ENCODE data around the gene MYDGF.
"Not testable (repeated sequence)": the region's sequence is repeated elsewhere in the genome, so short reads cannot be mapped to it uniquely, and the experiment has no call there.

MYDGF gene

DNA sequence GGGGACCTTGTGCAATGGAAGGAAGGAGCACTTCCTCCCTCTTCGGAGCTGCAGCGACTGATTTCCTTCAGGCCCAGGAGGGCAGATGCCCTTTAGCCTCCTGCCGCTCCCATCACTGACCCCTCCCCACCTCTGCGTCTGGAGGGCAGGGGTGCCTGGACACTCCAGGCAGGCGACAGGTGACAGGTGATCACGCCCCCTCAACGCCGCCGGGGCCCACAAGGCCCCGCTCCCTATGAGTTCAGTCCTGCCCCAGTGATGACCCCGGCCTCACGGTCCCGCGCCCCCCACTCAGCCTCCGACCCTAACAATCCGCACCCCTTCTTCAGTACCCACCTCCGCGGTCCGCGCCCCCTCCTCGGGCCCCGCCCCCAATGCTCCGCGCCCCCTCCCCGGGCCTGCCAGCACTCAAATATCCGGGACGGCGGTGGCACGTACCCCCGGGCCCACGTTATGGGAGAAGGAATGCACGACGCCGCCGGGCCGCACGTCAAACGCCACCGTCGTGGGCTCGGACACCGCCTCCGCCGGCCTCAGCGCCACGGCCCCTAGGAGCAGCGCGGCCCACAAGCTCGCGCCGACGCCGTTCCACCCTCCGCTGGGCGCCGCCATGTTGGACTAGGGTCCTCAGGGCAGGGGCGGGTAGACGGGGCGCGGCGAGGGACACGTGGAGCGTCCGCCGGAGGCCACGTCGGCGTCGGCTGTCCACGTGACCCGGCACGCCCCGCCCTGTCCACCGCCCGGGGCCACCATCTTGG is at the start of gene MYDGF:
Gene MYDGF (minus strand): TSS at position 620 of the 758 bp plus-strand sequence. CDS start 8 bp downstream, at position 612.
- DNase-seq, result peak; percentile 92 to 94

DNA sequence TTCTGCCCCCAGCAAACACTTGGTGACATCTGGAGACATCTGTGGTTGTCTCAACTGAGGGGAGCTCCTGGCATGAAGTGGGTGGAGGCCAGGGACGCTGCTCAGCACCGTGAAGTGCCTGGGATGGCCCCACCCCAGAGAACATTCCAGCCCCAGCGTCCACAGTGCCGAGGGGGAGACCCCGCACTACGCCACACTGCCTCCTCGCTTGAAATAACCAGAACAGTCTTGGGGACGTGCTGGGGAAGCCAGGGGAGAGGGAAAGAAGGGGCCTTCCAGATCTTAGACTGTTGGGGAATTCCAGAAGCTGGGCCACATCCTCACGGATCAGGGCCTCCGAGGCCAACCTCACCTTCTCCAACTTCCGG is 49.3 kb upstream of the MYDGF start:
- DNase-seq, result no peak

DNA sequence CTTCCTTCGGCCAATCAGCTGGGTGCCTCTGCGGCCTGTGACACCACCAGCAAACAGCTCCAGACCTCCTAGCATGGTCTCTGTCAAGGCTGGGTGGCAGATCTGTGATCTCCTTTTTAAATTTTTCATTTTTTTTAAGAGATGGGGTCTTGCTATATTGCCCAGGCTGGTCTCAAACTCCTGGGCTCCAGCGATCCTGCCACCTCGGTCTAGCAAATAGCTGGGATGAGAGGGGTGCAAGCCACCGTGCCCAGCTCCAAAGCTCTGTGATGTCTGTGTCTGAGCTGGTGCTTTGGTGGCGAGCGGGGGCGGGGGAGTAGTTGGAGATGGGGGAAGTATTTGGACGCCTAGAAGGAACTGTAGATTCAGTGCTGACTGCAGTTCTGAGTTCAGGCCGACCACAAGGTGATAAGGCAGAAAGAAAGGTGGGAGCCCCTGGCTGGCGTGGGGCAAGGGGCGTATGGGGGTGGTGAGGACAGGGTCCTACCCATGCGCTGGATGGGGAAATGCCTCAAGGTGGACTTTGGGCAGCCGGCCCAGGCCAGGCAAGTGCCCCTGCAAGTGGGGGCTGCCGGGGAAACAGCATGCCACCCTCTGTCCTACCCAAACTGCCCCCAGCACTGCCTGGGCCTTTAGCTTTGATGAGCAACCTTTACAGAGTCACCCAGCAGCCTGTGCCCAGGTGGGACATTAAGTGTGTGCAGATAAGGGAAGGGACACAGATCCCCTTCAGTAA is 48.0 kb upstream of the MYDGF start:
- no peak for DNase-seq

DNA sequence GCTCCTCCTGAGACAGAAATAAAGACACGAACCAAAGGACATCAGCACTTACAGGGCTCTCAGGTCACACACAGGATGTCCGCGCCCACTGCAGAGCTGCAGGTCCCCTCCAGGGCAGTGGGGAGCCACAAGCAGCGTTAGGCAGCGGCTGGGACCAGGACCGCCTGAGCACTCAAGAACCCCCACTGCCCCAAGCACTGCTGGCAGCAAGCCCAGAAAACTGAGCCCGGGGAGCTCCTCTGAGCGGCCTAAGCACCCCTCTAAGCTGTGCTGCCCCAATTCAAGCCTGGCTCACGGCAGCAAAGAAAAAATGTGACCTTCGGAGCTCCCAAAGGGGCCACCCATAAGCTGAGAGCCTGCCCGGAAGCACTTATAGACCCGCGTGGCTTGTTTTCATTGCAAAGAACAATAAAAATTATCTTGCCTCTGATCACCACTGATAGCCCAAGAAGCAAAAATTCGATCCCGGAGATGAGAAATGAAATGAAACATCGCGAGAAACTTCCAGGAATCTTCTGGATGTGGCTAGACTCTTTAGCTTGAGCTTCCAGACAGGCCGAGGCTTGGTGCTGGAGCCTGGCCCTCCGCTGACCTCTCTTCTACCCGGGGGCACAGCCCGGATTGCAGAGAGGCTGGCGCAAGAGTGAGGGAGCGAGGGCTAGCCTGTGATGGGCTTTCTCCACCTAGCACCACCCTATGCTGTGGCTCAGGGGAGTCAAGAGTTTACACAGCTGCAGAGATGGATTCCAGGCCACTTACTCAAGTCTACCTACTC is 47.2 kb upstream of the MYDGF start:
- DNase-seq, result no peak

DNA sequence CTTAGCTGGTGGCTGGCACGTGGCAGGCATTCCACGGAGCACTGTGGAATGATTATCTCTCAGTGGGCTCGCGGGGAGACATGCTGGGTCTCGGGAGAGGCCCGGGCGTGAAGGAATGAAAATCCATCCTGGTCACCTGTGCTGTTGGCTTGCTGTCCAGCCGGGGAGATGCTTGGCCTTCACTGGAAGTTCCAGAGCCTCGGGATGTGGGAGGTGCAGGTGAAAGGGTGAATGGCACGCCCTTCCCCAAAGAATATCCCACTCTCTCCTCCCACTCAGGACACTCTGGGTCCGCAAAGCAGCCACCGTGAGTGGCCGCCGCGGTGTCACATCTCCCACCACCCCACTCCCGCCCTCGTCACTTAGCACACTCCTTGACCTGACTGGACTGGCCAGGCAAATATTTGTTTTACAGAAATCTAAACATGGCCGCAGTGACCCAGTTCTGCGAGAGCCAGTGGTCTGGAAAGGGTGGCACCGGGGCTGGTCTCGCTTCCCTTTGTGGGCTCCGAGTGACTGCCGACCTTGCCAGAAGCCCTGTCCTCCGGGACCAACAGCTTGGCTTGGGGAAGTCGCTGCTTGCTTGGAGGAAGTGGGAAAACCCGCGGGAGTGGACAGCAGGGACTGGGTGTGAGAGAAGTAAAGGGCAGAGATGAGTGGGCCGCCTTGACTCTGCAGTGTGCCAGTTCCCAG is 45.5 kb upstream of the MYDGF start:
- DNase-seq, result no peak

DNA sequence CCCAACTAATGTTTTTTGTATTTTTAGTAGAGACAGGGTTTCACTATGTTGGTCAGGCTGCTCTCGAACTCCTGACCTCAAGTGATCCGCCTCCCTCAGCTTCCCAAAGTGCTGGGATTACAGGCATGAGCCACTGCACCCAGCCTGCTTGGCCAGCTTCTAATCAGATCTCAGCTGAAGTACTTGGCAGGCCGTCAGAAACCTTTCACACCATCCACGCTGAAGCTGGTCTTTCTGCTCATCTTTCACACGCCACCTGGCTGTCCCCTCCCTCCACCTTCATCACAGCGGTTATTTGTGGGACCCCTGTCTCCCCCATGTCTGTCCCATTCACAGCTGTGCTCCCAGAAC is 45.0 kb upstream of the MYDGF start:
- DNase-seq, result not testable (repeated sequence)

DNA sequence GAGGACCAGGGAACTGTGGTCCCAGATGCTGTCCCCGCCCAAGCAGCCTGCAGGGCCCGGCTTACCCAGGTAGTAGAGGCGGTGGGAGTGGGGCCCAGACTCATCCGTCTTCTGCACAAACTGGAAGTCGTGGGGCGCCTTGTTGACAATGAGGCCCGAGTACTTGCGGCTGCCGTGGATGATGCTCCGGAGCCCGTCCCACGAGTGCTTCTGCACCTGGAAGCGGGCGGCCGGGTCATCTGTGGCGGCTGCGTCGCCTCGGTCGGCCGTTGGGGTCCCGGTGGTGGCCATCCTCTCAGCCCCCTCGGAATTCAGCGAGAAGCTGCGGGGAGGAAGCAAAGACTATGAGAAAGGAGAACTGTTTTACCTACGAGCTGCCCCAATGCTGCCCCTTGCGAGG is 43.9 kb upstream of the MYDGF start:
- DNase-seq, result no peak

DNA sequence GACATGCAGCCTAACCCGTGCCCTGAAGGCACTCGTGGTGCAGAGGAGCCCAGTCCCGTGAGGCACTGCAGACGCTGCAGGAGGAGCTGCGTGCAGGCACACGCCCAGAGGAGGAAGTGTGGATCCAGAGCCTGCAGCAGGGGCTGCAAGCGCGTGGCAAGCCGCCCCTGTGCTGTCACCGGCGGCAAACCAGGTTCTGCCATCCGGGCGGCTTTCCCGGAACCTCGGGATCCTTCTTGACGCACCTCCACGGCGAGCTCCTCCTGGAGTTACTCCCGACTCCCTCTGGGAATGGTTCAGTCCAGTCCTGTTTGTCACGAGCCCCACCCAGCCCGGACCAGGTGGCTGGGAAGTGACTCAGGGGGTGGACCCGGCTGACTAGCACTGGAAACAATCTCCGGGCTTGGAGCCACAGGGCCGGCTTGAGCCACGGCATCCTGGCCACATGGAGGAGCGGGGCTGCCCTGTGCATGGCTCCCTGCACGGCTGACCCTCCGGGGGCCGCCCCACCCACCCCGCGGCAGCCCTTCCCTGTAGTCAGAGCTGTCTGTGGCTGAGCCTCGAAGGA is 43.3 kb upstream of the MYDGF start:
- no peak for DNase-seq

DNA sequence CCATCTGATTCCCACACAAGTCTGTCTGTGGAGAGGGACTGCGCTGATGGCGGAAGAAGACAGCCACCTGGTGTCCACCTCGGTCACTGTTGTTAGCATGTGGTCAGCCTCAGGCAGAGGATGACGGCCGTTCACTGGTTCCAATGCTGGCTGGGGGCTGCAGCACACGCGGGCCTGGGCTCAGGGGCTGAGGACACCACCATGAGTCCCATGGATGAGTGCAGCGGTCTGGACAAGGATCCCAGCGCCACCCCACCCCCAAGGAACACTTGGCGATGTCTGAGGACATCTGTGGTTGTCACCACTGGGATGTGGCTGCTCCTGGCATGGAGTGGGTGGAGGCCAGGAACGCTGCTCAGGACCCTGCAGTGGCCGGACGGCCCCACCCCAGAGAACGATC is 42.6 kb upstream of the MYDGF start:
- DNase-seq, result no peak

DNA sequence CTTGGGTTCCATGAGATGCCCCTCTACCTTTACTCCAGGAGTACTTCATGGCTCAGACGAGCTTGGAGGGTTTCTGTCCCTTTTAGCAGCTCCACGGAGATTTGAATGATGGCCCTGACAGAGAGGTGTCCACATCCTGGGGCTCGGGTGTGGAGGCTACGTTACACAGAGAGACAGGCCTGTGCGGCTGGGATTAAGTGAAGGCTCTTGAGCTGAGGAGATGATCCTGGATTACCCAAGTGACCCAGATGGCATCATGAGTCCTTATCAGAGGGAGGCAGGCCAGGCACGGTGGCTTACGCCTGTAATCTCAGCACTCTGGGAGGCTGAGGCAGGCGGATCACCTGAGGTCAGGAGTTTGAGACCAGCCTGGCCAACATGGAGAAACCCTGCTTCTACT is 41.1 kb upstream of the MYDGF start:
- no peak for DNase-seq

DNA sequence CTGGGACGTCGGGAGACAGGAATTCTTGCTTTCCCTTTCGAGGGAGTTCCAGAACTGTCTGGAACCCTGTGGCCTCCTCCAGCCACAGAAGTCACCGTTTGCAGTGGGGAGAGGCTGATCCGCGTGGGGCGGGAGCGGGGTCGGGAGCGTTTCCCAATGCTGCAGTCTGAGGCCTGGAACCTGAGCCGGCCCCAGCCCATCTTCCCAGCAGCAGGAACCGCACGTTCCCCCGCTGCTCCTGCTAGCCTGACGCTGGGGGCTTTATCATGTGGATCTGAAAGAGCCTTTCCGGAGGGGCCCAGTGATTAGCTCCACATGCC is 40.1 kb upstream of the MYDGF start:
- no peak for DNase-seq

DNA sequence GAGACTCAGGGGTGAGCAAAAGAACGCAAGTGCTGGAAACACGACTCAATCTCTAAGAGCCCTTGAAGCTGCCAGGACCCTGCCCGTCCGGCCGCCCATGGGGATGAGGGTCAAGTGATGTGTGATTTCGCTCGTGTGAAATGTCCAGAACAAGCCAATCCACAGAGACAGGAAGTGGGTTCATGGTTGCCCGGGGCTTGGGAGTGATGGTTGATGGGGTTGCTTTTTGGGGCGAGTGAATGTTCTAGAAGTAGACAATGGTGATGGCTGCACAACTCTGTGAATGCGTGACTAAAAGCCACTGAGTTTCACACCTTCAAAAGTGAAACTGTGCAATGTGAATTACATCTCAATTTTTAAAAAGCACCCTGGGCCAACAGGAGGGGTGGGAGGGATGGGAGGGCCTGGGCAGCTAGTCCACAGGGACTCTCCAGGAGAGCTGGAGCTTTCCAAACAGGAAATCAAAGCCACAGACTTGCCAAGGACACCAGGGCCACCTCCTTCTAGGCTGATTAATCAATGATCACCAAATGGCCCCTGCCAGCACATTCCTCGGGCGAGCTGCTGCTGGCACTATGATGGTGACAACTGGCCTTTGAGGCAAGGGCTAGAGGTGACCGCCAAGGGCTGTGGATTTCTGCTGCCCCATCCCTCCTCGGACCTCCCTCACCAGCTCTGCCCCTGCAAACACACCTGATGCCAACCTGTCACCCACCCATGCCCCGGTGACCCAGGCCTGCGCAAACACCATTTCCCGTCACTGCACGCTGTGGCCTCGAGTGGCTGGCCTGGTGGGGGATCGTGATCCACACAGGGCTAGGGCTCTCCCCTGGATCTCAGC is 39.5 kb upstream of the MYDGF start:
- peak in 1 of 2 donors; percentile 34 for DNase-seq

DNA sequence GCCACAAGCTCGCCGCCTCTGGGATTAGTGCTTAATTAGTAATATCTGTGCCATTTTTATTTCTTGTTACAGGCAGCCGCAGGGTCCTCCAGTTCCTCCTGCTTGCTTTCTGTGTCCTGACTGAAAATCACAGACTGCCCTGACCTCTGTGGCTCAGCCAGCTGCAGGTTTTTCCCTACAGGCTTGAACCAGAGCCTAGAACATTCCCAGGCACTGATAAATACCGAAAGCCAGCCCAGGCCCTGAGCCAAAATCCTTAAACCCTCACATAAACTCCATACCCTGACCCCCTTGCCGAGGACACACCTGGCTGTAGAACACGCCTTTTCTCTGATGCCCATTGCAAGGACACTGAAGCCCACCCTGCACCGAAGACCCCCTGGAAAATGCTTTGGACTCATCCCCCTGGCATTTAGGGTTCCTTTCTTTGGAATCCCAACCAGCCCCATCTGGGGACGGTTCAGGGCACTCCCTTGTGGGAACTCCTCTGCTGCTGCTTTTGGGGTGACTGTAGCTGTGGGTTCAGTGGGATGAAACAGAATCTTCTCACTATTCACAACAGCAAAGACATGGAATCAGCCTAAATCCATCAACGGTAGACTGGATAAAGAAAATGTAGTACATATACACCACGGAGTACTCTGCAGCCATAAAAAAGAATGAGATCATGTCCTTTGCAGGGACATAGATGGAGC is 38.0 kb upstream of the MYDGF start:
- no peak for DNase-seq

DNA sequence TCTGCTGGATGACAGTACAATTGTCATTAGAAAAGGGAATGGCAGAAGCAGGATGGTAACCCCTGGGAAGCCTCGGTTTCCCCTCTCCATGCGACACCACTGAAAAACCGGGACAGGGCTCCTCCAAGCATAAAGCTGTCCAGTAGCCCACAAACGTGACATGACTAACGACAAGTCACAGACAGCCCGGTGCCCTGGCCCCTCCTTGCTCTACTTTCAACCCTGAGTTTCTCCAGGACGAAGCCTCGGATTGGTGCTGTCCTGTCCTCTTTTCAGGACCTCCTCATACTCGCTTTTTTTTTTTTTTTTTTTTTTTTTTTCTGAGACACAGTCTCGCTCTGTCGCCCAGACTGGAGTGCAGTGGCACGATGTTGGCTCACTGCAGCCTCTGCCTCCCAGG is 37.2 kb upstream of the MYDGF start:
- no peak for DNase-seq

DNA sequence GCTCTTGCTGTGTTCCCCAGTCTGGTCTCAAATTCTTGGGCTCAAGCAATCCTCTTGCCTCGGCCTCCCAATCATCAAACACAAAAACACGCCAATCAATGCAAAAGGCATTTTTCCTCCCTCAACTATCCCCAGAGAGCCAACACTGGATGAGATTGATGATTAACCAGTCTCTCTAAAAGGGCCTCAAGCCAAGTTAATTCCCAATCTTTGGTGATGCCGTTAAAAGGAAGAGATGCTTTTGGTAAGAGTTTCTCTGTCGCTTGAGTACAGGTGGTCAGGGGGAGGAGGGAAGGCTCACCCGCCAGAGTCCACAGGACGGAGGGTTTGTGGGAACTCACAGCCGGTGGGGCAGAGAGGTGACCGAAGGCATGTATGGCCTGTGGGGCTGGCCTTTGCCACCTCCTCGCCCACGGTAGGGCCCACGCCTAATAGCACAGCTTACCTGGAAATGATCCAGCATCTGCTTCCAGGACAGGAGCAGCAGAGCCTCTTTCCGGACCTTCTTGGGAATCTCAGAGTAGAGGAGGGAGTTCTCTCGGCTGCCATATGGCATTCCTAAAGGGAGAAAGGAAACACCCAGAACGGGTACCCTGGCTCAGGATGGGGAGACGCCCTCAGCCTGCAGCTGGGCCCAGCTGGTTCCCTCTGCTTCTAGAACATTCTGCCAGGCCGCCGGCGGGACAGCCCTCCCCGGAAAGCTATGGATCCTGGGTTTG is 35.4 kb upstream of the MYDGF start:
- DNase-seq, result no peak

DNA sequence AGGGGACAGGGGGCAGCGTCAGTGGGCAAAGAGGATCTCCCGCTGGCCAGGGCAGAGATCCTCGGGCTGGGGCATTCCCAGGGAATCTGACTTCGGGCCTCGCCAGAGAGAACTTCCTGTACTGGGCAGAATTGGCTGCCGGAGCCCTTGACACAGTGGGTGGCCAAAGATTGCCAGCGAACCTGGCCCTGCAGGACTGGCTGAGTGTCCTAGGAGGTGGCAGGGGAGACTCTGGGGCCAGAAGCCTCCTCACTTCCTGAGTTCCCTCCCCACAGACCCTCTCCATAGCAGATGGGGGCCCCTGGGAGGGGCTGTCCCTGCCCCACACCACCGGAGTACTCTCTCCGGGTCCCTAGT is 34.2 kb upstream of the MYDGF start:
- DNase-seq, result no peak

DNA sequence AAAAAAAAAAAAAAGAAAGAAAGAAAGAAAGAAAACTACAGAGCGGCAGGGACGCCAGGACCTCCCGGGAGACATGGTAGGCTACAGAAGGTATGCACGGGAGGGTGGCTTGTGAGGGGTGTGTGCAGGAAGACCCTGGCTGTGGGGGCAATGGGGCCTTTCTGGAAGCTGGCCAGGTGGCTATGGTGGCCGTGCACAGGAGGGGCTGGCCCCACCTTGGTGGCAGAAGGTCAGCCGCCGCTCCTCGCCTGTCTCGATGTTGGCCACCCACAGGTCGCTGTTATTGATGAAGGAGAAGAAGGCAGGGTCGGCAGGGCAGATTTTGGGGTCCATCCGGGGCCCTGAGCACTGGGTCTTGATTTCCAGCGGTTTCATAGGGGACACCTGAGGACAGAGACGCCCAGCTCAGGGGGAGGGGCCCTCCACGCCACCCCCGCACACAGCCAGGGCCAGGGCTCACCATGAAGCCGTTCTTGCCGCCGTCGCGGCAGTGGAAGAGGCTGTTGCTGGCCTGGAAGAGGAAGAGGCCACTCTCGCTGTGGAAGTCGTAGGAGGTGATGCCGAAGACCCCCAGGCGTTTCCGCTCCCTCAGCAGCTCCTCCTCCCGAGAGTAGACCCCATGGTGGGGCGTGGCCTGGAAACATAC is 33.7 kb upstream of the MYDGF start:
- DNase-seq, result no peak

DNA sequence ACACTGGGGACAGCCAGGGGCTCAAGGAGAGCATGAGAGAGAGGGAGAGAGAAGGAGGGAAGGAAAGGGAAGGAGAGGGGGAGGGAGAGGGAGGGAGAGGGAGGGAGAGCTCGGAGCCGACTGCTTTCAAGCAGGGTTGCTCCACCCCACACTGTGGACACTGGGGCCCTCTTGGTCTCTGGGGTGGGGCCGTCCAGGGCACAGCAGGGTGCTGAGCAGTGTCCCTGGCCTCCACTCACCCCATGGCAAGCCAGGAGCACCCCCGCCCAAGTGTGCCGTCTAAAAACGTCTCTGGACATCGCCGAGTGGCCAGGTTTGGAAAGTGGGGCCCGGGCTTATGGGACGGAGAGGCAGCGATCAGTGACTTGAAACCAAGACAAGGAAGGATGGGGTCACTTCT is 32.6 kb upstream of the MYDGF start:
- DNase-seq, result no peak

DNA sequence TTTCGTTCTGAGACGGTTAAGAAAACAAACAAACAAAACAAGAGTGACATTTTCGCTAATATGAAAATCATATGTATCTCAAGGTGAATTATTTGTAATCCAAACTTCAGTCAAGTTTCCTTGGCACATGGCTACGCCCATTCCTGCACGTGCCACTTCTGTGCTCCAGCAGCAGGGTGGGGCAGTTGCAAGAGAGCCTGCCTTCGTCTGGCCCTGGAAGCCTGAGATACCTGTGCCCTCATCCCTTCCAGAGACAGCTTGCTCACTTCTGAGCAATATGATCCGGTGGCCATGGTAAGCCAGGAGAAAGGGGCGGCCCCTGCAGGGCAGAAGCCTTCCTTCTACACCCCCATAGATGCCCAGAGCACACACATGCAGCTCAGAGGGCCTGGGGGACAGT is 31.4 kb upstream of the MYDGF start:
- no peak for DNase-seq

DNA sequence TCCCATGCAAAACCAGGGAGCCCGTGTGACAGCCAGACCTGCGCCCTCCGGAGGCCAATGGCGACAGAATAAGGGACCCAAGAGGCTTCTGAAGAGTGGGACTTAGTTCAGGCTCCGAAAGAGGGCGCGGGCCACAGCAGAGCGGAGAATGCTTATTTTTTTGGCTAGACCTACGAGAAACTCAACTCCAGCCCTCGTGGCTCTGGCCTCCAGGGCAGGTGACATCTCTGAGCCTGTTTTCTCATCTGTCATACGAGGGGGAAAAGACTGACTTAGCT is 30.5 kb upstream of the MYDGF start:
- DNase-seq, result no peak
